HG03342 (cell line): ENCODE data around the gene MXI1.

ENCODE experiments used
- ATAC-seq: cut with Tn5 transposase; IDR thresholded peaks from one replicate; pipeline ENCODE4 v1.9.1; 2021; ENCODE audit warnings: mild to moderate bottlenecking, moderate library complexity; ENCODE audit not compliant: unreplicated experiment

The MXI1 gene

DNA sequence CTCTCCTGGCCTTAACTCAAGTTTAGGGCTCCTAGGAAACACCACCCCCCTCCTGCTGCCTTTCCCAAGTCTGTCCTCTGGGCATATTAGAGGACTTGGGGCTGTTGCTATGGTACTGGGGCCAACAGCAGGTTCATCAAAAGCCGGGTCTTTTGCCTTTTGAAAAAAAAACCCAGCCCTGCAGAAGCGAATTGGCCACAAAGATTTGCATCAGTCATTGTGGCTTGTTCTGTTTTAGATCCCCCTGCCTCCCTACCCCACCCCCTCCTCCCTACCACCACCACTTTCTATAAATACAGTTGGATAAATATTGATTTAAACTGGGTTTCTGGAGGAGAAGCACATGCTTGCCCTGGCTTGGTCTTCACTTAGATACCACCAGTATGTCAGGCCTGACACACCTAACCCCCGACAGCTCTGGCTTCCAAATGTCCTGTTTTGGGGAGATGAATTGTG, 7.0 kb downstream of the MXI1 start:
- ATAC-seq = peak; percentile 37

DNA sequence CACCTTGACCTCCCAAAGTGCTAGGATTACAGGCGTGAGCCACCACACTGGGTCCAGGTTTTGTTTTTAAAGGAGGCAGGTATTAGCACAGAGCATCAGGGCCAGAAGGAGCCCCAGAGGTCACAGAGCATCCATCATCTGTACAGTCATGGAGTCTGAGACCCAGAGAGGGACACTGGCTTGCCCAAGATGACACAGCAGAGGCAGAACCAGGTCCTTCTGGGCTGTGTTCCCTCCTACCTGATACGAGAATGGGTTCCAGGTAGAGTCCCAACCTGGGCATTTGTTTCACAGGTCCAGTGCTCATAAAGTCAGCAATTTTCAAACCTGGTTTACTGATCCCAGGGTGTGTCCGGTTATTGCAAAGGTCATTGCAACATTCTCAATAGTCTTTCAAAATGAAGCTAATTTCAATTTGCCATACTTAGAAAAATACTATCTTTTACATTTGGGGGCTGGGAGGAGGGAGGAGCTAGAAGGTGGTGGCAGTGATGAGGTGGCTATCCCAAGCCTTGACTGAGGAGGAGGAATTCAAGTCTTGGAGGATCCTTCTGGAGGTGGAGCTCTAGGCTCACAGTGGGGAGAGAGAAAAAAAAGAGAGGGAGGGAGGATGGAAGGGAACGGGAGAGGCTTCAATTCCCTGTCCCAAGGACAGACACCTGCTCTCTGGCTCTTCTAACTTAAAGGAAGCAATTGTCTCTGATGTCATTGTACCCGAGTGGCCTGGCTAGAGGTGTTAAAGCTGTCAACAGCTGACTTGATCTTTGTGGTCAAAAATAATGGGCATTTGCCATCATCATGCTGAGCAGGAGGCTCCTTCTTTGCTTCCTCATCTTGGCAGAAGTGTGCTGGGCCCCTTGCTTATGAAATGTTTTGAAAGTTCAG, 8.1 kb downstream of the MXI1 start:
- no peak for ATAC-seq

DNA sequence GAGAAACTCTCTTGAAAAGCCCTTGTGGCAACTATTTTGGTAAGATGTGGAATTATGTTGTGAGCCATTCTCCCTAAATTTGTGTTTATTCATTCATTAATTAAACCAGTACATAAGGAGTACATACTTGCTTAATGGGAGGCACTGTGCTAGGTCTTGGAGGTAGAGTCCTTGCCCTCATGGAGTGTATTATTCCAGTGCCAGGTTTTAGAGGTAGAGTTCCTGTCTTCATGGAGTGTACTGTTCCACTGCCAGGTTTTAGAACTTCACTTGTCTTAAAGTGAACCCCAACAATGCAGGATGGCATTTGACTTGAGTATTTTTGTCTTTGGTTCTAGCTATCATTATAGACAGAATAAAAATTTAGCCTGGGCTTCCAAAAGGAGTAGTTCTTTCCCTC, 8.8 kb downstream of the MXI1 start:
- no peak for ATAC-seq

DNA sequence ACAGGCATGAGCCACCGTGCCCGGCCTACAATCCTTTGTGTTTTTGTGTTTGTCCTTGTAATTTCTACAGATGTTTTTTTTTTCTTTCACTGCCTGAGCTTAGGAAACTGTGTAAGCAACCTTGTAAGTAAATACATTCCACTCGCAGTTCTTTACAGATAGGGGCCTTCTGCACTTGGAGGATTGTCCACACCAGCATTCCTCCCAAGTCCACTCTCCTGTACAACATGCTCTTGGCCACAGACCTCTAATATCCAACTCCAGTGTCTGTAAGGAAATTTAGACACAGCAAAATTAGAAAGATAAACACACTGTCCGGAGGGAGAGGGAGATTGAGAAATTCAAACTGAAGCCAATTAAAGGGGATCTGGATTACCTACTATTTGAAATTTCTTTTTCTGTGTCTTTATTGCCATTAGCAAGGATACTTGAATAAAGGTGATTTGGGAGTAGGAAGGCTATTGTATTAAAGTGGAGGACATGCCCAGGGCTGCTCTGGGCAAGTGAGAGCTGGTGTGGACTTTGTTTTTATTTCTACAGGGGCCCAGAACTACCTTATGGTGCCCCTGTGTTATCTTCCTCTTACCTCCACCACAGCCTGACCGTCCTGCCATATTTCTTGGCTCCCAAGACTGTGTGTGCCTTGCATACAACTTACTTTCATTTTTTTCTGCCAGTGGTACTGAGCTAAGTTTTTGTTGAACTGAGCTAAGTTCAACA, 9.7 kb downstream of the MXI1 start:
- no peak for ATAC-seq

DNA sequence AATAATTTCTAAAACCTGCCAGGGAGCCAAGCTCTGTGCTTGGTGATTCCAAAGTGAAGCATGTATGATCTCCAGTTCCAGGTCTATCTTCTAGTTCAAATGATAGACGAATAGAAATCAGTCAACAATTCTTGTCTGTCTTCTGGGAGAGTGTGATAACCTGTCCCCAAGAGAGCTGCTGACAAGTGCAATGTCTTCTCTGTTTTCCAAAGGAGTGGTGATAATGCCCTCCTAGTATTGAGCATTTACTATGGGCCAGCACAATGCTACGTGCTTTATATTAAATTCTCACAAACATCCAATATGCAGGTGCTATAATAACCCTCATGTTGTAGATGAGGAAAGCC, 10.2 kb downstream of the MXI1 start:
- no peak for ATAC-seq

DNA sequence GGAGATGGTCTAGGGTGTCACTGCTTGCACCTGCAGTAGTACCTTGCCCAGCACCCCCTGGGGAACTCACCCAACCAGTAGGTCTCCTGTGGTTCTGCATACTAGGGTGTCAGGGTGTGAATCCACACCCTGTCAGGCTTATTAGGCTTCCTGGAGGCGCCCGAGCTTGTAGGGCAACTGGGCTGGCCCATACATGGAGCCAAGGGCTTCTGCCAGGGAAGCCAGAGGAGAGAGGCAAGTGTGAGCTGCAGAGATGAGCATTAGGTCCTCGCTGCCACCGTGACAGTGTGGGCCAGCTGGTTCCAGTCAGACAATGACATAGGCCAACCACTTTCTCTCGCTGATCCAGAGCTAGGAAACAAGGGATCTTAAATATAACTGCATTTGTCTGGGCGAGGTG, 11.2 kb downstream of the MXI1 start:
- ATAC-seq = no peak

DNA sequence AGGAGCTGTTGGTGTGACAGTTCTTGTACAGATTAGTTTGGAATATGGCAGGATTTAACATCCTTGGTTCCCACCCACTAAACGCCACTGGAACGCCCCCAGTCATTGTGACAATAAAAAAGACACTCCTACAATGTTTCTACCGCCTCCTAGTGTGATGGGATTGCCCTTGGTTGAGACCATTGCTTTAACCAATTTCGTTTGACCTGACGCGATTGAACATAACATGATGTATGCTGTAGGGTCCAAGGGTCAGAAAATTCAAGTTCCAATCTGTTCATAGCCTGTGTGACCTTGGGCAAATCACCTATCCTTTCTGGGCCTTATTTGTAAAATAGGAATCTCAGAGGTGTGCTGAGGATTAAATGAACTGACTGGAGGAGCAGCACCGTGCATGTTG, 12.5 kb downstream of the MXI1 start:
- ATAC-seq = no peak

DNA sequence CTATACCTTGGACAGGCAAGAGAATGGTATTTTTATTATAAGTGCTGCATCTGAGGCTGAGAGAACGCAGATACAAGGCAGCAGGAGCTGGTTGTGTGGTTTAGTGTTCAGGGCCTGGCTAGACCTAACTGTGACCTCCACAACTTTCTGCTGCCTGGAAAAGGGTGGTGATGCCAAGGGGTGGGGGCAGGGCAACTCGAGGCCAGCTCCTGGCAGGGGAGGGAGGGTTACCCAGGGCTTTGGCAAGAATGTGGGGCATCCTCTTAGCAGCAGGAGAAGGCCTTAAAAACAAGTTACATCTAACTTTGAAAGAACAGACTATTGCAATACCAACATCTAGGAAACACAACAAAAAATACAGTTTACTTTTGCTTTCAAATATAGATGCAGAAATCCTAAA, 13.0 kb downstream of the MXI1 start:
- no peak for ATAC-seq

DNA sequence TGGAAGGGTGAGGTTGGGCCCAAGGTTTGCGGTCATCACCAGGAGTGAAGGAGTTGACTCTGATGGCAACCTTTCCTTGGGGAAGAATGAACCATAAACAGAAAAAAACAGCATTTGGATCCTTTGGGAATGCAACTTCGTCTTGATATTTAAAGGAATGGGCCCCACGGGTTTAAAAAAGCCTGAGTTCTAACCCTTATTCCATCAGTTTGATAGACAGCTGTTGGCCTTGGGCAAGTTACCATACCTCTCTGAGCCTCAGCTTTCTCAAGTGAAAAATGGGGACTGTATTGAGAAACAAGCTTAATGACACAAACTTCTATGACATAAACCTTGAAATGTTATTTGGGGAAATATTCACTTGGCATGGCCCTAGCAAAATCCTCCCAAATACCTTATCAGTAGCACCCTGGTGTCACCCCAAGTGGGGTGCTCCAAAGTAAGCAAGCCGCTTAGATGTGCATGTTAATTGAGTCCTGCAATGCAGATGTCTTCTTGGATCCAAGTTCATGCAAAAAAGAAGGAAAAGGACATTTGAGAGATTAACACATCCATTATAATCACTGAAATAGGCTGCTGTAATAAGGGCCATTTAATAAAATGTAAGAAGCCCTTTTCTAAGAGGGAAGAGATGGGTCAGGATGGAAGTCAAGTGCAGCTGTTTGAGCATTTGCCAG, 13.8 kb downstream of the MXI1 start:
- ATAC-seq = no peak

DNA sequence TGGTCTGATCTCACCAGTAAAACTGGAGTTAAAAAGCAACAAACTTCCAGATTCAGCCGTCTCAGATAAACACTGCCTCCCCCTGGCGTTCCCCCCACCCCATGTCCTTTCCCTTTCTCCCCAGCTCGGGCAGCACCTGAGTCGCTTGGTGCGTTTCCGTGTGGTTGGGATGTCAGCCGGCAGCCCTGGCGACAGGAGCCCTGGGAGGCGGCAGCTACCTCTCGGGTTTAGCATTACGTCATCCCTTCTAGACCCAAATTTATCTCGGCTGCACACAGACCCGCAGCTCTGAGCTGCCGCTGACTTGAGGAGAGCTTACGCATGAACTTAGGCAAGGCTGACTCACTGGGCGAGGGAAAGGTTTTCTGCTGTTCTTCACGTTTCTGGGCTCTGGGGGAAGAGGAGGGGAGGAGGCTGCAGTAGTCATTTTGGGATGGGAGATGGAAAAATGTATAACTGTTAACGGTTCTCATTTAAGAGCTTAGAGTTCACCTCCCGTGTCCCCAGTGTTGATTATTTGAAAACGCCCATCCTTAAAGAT, 14.4 kb downstream of the MXI1 start:
- peak; percentile 52 for ATAC-seq

DNA sequence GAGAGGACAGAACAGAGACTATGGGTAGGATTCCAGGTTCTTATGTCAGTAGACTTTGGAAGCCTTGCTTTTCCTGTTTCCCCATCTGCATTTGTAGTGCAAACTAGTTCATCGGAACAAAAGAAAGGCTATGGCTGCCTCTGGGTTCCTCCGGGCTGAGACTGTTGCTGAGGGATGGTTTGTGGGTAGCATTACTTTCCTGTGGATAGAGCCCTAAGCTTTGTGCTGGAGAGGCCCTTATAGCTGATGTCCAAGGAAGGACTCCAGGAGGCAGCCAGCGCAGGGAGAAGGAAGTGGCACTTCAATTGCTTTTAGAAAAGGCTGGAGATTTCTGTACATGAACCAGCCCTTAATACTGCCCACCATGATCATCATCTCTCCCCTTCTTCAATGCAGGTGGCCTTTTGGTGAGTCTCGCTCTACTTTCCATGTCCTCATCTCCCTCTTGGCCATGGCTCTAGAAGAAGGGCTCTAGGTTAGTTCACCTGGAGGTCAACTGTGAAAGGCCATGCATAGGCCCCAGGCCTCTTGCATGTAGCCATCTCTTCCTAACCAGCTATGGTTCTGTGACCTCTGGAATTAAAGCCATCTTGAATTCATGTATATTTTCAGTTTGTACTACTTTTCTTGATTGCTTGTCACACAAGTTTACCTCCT, 15.4 kb downstream of the MXI1 start:
- no peak for ATAC-seq

DNA sequence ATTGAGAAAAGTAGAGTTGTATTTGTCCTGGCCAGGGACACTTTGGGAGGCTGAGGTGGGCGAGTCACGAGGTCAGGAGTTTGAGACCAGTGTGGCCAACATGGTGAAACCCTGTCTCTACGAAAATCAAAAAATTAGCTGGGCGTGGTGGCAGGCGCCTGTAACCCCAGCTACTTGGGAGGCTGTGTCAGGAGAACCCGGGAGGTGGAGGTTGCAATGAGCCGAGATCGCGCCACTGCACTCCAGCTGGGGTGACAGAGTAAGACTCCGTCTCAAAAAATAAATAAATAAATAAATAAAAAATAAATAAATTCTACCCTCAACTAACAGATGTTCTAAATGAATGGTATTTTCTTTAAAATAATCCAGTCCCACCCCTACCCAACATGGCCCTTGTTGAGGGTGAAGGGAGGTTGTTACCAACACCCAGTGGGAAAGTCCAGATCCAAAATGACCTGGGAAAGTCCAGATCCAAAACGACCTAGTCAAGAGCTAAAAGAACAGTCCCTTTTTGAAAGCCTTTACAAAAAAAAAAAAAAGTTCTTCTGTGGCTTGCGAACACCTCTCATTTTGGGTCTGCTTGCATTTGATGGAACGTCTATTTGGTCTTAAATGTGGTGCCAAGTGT, 16.0 kb downstream of the MXI1 start:
- no peak for ATAC-seq

DNA sequence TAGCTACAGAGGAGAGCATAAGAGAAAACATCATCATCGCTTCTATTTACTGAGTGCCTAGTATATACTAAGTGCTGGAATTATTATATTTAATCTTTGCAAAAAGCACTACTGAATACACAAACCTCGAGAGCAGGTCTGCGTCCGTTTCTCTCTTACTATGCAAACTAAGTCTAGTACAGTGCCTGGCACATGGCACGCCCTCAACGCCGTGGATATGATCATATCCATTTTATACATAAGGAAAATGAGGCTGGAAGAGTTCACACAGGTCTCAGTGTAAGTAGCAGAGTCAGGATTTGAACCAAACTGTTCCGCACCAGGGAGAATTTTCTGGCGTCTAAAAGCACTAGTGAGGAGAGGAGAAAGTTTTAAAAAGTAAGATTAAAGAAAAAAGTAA, 17.6 kb downstream of the MXI1 start:
- ATAC-seq = no peak

DNA sequence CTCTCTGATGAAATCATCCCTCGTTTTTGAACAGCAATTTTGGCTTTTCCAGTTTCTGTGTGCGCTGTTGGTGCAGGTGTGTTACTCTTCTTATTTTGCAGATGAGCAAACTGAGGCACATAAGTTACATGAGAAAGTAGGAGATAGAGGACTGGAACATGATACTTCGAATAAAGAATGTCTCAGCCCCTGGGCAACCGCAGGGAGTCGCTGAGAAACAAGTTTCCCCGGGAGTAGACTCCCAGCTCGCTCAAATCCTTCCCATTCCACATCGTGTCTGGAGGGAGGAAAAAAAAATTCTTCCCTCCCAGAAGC, 18.0 kb downstream of the MXI1 start:
- ATAC-seq = peak; percentile 4

DNA sequence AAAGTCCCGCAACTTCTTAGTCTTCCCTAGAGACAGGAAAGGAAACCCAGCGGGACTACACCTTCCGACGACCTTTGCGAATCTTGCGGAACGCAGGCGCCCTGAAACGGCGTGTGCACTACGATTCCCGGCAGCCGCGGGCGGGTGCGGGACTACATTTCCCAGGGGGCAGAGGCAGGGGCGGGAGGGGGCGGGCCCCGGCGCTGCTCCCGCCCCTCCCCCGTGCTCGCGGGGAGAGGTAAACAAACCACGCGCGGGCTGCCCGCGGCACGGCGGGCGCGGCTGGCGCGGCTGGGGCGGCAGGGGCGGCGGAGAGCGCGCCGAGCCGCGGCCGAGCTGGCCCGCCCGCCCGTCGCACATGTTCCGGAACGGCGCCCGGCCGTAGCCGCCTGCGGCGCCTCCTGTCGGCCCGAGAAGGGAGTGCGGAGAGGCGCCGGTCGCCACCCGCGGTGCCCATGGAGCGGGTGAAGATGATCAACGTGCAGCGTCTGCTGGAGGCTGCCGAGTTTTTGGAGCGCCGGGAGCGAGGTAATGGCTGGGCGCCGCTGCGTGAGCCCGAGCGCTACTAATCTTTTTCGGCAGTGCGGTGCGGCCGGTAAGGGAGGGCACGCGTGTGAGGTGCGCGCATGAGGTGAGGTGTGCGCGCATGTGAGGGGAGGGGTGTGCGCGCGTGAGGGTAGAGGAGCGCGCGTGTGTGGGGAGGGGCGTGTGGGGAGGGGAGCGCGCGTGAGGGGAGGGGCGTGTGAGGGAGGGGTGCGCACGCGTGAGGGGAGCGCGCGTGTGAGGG, 18.5 kb downstream of the MXI1 start:
- ATAC-seq = peak; percentile 71

DNA sequence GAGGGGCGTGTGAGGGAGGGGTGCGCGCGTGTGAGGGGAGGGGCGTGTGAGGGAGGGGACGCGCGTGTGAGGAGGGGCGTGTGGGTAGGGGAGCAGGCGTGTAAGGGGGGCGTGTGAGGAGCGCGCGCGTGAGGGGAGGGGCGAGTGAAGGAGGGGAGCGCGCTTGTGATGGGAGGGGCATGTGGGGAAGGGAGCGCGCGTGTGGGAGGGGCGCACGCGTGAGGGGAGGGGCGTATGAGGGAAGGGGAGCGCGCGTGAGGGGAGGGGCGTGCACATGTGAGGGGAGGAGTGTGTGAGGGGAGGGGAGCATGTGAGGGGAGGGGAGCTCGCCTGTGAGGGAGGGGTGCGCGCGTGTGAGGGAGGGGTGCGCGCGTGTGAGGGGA, 19.1 kb downstream of the MXI1 start:
- ATAC-seq = no peak

DNA sequence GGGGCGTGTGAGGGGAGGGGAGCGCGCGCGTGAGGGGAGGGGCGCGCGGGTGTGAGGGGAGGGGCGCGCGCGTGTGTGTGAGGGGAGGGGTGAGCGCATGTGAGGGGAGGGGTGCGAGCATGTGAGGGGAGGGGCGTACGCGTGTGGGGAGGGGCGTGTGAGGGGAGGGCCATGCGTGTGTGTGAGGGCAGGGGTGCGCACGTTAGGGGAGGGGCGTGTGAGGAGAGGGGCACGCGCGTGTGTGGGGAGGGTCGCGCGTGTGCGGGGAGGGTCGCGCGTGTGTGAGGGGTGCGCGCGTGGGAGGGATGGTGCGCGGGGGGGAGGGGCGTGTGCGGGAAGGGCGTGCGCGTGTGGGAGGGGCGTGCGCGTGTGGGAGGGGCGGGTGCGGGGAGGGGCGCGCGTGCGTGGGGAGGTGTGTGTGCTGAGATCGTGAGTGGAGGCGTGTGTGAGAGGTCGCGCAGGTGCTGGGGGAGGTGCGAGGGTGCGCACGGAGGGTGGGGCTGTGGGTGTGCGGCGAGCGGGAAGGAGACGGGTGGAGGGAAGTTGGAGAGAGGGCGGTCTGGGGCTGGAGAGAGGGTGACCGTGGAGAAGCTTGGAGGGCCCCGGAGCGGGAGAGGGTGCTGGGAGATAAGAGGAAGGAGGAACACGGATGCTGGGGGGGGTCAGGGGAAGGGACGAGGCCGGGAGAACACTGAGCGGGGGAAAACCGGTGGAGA, 19.7 kb downstream of the MXI1 start:
- ATAC-seq = no peak

DNA sequence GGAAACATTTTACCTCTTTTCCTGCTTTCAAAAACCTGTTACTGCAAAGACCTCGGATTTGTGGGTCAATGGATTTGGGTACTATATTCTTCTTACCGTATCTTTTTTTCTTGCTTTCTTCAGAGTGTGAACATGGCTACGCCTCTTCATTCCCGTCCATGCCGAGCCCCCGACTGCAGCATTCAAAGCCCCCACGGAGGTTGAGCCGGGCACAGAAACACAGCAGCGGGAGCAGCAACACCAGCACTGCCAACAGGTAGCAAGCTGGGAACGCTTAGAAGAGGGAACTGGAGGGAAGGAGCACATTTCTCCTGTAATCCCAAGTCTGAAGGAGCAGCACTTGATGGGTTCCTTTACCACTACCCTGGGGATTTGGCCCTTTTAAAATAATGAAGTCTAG, 20.7 kb downstream of the MXI1 start:
- no peak for ATAC-seq

DNA sequence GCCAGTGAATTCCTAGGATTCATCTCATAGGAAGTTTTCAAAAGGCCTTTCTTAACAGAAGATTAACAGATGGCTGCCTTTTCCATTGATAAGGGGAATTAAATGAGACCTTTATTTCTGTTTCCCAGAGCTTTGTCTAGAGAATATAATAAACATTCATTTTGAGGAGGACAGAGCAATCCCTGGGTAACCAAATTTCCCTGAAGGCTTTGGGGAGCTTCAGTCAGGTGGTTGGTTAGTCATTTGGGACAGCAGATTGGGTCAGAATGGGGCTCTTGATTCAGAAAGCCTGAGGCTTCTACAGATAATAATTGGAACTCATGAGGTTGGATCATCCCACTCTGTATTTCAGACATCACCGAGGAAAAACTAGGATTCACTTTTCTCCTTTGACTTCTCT, 21.8 kb downstream of the MXI1 start:
- ATAC-seq = no peak
